MM.1S (cell line): ENCODE results near the gene PRKCA.

Source experiments
- DNase-seq: peaks from one replicate; pipeline ENCODE4 v3.0.0-alpha.2; 2015
- H2AFZ ChIP-seq: fragments of 300-600 bp; sonication (generic); 2 replicates; pipeline ENCODE4 v1.6.0; 2016; ENCODE audit warnings: antibody characterized with exemption, low read length
- H3F3A ChIP-seq: fragments of 300-600 bp; sonication (generic); 2 replicates; pipeline ENCODE4 v1.6.1; 2016; ENCODE audit warnings: mild to moderate bottlenecking, antibody characterized with exemption, low read length, moderate library complexity, mixed read lengths; ENCODE audit not compliant: insufficient read depth
- H3K27ac ChIP-seq: fragments of 300-600 bp; sonication (generic); 2 replicates; pipeline ENCODE4 v1.5.1; 2016; ENCODE audit warnings: mild to moderate bottlenecking, low read length
- H3K27me3 ChIP-seq: fragments of 300-600 bp; sonication (generic); replicated peaks from 2 replicates; pipeline ENCODE4 v1.6.0; 2016; ENCODE audit warnings: low read length; ENCODE audit not compliant: insufficient read depth
- H3K36me3 ChIP-seq: fragments of 300-600 bp; sonication (generic); replicated peaks from 2 replicates; pipeline ENCODE4 v1.6.1; 2016; ENCODE audit warnings: mild to moderate bottlenecking, low read length, mixed read lengths; ENCODE audit not compliant: insufficient read depth
- H3K4me1 ChIP-seq: fragments of 300-600 bp; sonication (generic); 2 replicates; pipeline ENCODE4 v1.6.1; 2016; ENCODE audit warnings: low read length, mixed read lengths
- H3K4me2 ChIP-seq: fragments of 300-600 bp; sonication (generic); 2 replicates; pipeline ENCODE4 v1.6.0; 2016; ENCODE audit warnings: low read depth, low read length
- H3K4me3 ChIP-seq: fragments of 300-600 bp; sonication (generic); 2 replicates; pipeline ENCODE4 v1.5.1; 2016; ENCODE audit warnings: low read length, mixed read lengths
- H3K79me2 ChIP-seq: fragments of 300-600 bp; sonication (generic); 2 replicates; pipeline ENCODE4 v1.6.1; 2016; ENCODE audit warnings: mixed run types, low read length, mixed read lengths
- H3K9ac ChIP-seq: fragments of 300-600 bp; sonication (generic); 2 replicates; pipeline ENCODE4 v1.6.1; 2016; ENCODE audit warnings: low read length, mixed read lengths
- H3K9me2 ChIP-seq: fragments of 300-600 bp; sonication (generic); replicated peaks from 2 replicates; pipeline ENCODE4 v1.6.1; 2016; ENCODE audit warnings: mild to moderate bottlenecking, low read length, mixed read lengths; ENCODE audit not compliant: insufficient read depth
- H3K9me3 ChIP-seq: fragments of 300-600 bp; sonication (generic); replicated peaks from 2 replicates; pipeline ENCODE4 v1.6.1; 2016; ENCODE audit warnings: mild to moderate bottlenecking, low read length, mixed read lengths; ENCODE audit not compliant: insufficient read depth
- H4K20me1 ChIP-seq: fragments of 300-600 bp; sonication (generic); 2 replicates; pipeline ENCODE4 v1.6.1; 2016; ENCODE audit warnings: mild to moderate bottlenecking, low read length, moderate library complexity, mixed read lengths; ENCODE audit not compliant: insufficient read depth
- EZH2 ChIP-seq: fragments of 300-600 bp; sonication (generic); optimal IDR thresholded peaks from 2 replicates; pipeline ENCODE3; 2017; ENCODE audit warnings: low read depth, mild to moderate bottlenecking, antibody characterized with exemption, low read length, mixed read lengths
- EZH2phosphoT487 ChIP-seq: fragments of 300-600 bp; sonication (generic); IDR thresholded peaks from 2 replicates; pipeline ENCODE4 v1.6.1; 2018; ENCODE audit warnings: antibody characterized with exemption, low read length
- TF ChIP-seq, protein P1 (sequence below): fragments of 300-600 bp; sonication (generic); IDR thresholded peaks from 2 replicates; pipeline ENCODE4 v1.5.1; 2016; ENCODE audit warnings: antibody characterized with exemption, low read length, mixed read lengths

PRKCA gene

DNA sequence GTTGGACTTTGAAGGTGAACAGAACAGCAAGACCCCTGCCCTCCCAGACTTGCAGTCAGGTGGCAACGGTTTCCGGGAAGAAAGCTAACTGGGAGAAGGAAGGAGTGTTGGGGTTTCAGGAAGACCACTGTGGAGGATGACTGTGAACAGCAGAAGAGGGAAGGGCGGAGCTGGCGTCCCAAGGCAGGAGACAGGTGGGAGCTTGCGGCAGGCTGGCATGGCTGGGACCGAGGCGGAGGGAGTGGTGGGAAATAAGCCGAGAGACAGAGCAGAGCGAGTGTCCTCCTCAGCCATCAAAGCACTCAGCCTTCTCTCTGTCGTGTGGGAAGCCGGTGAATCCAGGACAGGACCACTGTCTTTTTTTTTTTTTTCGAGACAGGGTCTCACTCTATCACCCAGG, 424.0 kb downstream of the PRKCA start:
- no peak for DNase-seq
- no peak overlapping the region for H3K27ac ChIP-seq
- H4K20me1 ChIP-seq: no peaks in the 10 kb centered on the region

DNA sequence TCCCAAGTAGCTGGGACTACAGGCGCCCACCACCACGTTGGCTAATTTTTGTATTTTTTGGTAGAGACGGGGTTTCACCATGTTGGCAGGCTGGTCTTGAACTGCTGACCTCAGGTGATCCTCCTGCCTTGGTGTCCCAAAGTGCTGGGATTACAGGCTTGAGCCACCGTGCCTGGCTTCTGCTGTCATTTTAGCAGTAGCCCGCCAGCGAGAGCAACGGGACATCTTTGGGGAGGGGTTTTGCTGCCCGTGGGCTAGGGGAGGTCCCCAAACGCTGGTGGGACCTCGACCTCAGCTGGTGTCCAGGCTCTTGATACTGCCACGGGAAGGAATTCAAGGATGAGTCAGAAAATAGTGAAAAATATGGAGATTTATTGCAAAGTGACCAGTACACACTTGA, 424.4 kb downstream of the PRKCA start:
- H3K4me2 ChIP-seq: no peak overlapping the region
- H4K20me1 ChIP-seq: no peaks in the 10 kb centered on the region
- H3K79me2 ChIP-seq: no peaks in the 10 kb centered on the region
- no peaks in the 10 kb centered on the region for H3K9me3 ChIP-seq
- H2AFZ ChIP-seq: no peak overlapping the region
- no peak overlapping the region for H3K9ac ChIP-seq
- no peak overlapping the region for H3K4me3 ChIP-seq
- H3K9me2 ChIP-seq: no peaks in the 10 kb centered on the region
- no peaks in the 10 kb centered on the region for H3K36me3 ChIP-seq
- H3F3A ChIP-seq: no peaks in the 10 kb centered on the region
- H3K27ac ChIP-seq: no peak overlapping the region
- H3K27me3 ChIP-seq: no peaks in the 10 kb centered on the region
- no peaks in the 10 kb centered on the region for H3K4me1 ChIP-seq
- TF ChIP-seq, protein P1, sequence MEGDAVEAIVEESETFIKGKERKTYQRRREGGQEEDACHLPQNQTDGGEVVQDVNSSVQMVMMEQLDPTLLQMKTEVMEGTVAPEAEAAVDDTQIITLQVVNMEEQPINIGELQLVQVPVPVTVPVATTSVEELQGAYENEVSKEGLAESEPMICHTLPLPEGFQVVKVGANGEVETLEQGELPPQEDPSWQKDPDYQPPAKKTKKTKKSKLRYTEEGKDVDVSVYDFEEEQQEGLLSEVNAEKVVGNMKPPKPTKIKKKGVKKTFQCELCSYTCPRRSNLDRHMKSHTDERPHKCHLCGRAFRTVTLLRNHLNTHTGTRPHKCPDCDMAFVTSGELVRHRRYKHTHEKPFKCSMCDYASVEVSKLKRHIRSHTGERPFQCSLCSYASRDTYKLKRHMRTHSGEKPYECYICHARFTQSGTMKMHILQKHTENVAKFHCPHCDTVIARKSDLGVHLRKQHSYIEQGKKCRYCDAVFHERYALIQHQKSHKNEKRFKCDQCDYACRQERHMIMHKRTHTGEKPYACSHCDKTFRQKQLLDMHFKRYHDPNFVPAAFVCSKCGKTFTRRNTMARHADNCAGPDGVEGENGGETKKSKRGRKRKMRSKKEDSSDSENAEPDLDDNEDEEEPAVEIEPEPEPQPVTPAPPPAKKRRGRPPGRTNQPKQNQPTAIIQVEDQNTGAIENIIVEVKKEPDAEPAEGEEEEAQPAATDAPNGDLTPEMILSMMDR: no peak
- TF ChIP-seq EZH2phosphoT487 (no peak), EZH2 (no peak)
- no peak for DNase-seq

More for the DNA sequence above, 424.0 kb downstream of the PRKCA start:
- no peak overlapping the region for H2AFZ ChIP-seq
- no peaks in the 10 kb centered on the region for H3K79me2 ChIP-seq
- no peaks in the 10 kb centered on the region for H3K9me3 ChIP-seq
- no peak for TF ChIP-seq EZH2phosphoT487
- no peak for TF ChIP-seq EZH2
- TF ChIP-seq, protein P1: no peak
- H3K4me3 ChIP-seq: no peak overlapping the region
- H3K9ac ChIP-seq: no peak overlapping the region
- no peaks in the 10 kb centered on the region for H3K27me3 ChIP-seq
- no peaks in the 10 kb centered on the region for H3K36me3 ChIP-seq
- H3K9me2 ChIP-seq: no peaks in the 10 kb centered on the region
- H3K4me1 ChIP-seq: no peaks in the 10 kb centered on the region
- H3K4me2 ChIP-seq: no peak overlapping the region
- H3F3A ChIP-seq: no peaks in the 10 kb centered on the region

DNA sequence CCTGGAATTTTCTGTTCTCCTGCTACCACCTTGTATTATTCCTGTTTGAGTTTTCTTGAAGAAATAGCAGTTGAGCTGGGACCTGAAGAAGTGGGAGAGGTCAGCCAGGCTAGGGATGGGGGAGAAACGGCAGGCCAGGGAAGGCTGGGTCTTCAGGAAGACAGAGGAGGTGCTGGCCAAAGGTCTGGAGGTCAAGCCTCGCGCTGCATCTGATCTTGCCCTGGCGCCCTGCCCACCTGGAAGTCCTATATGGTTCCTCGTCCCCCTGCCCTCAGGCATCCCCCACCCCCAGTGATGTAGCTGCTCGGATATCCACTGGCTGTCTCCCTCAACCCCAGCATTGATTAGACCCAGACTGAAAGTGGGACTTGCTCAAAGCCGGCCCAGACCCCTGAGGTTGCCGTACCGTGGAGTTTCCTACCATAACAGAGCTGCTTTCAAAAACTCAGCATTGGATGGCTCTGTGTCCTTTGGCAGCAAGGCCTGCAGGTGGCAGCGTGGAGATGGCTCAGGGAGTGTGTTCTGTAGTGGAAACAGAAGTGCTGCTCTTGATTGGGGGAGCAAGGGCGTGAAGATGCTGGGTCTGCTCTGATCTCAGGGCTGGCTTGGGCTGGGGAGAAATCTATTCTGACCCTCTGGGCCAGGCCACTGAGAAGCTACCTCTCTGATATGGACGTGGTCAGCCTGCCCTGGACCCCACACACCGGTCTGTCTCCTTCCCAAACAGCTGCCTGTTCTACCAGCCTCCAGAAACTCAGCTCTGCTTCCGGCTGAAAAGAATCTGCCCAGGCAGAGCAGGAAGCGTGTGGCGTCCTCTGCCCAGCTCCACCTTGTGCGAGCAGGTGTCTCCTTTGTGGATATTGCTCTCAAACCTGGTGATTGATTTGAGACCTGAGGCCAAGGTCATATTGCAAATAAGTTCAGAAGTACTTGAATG, 425.5 kb downstream of the PRKCA start:
- Histone ChIP-seq H3K27me3 (no peaks in the 10 kb centered on the region), H3K4me3 (no peak overlapping the region), H3F3A (no peaks in the 10 kb centered on the region), H2AFZ (no peak overlapping the region), H3K79me2 (no peaks in the 10 kb centered on the region), H3K9ac (no peak overlapping the region), H3K9me3 (no peaks in the 10 kb centered on the region), H3K4me1 (no peaks in the 10 kb centered on the region), H3K9me2 (no peaks in the 10 kb centered on the region), H3K36me3 (no peaks in the 10 kb centered on the region), H3K4me2 (no peak overlapping the region), H3K27ac (no peak overlapping the region), H4K20me1 (no peaks in the 10 kb centered on the region)
- TF ChIP-seq, protein P1: peak; percentile 53
- TF ChIP-seq EZH2phosphoT487: no peak
- no peak for DNase-seq
